ENCODE measurements around the gene ZKSCAN1.

- TF ChIP-seq POLR2A (IDR thresholded peaks at IDR 0.05), result no peak
- TF ChIP-seq CTCF (IDR thresholded peaks at IDR 0.05), result no peak
Observed at GRCh38 chr7:100069991-100070390, 54.6 kb downstream of the ZKSCAN1 start.
